Measurements from ENCODE around the gene KRT81. TPM values are rescaled to one million over a fixed set of nuclear protein-coding genes. Genes with fewer than 3 reads are reported as not detected.

KRT81 gene
- total RNA-seq, 1 experiment from 2014 or later = 2.5 TPM

DNA sequence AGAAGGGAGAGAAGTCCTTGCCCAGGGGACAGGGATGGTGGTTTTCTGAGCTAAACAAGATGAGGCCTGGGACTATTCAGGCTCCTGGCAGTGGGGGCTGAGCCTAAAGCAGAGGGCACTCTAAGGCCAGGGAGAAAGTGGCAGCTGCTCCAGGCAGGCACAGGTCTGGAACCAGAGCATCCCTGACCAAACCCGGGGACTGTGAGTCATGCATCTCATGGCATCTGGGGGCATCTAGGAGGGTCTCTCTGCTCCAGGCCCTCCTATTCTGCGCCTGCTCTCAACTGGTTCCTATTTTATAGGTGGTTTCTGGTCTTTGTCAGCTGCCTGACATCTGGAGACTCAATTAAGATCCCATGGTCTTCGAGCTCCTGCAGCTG, 46.7 kb downstream of the KRT81 start:
- no peak for TF ChIP-seq EZH2 (IDR thresholded peaks at IDR 0.05; ENCODE audit: low read depth)
- TF ChIP-seq, protein P1, sequence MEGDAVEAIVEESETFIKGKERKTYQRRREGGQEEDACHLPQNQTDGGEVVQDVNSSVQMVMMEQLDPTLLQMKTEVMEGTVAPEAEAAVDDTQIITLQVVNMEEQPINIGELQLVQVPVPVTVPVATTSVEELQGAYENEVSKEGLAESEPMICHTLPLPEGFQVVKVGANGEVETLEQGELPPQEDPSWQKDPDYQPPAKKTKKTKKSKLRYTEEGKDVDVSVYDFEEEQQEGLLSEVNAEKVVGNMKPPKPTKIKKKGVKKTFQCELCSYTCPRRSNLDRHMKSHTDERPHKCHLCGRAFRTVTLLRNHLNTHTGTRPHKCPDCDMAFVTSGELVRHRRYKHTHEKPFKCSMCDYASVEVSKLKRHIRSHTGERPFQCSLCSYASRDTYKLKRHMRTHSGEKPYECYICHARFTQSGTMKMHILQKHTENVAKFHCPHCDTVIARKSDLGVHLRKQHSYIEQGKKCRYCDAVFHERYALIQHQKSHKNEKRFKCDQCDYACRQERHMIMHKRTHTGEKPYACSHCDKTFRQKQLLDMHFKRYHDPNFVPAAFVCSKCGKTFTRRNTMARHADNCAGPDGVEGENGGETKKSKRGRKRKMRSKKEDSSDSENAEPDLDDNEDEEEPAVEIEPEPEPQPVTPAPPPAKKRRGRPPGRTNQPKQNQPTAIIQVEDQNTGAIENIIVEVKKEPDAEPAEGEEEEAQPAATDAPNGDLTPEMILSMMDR (conservative IDR thresholded peaks at IDR 0.05) = no peak
- no peaks in the 10 kb centered on the region for H3K27me3 ChIP-seq (ENCODE audit: insufficient read depth, low read depth)
- H3K4me1 ChIP-seq (replicated peaks; ENCODE audit: insufficient read depth) = peaks cover 96% of the 10 kb centered on the region
- no peaks in the 10 kb centered on the region for H3K9me3 ChIP-seq (ENCODE audit: insufficient read depth, low read depth)
- H3K4me2 ChIP-seq = peak overlapping the region; percentile 59
- peak in 1 of 2 experiments; percentile 35 for DNase-seq
- ChIA-PET CTCF (interaction anchor here (1.3 to 2.6 kb wide), 3 partner anchors 9 to 88 kb away, joined by 3 to 23 read pairs (median 4); no protein-coding TSS in a partner anchor), POLR2A (ENCODE audit: unreplicated experiment) (interaction anchor here (0.6 to 3.3 kb wide), 10 partner anchors 12 to 725 kb away, joined by 3 to 34 read pairs (median 4); no protein-coding TSS in a partner anchor)
- H3K36me3 ChIP-seq (ENCODE audit: low read depth) = peaks cover 79% of the 10 kb centered on the region
- H3F3A ChIP-seq (ENCODE audit: insufficient read depth, low read depth) = peaks cover 97% of the 10 kb centered on the region
- H3K27ac ChIP-seq = peak overlapping the region; percentile 90
- H3K4me3 ChIP-seq = no peak overlapping the region
- no peaks in the 10 kb centered on the region for H3K9me2 ChIP-seq (ENCODE audit: insufficient read depth)
- intact Hi-C loops (cut with micrococcal nuclease; ENCODE audit: unreplicated experiment) = loop anchor here (1.0 to 2.0 kb wide), 4 partner anchors 29 to 82 kb away; no protein-coding TSS in a partner anchor
- H3K79me2 ChIP-seq (ENCODE audit: low read depth) = peaks cover 25% of the 10 kb centered on the region
- H2AFZ ChIP-seq = no peak overlapping the region
- BruUV-seq (replicated peaks) = no TSS peak
- peaks cover 61% of the 10 kb centered on the region for H4K20me1 ChIP-seq (ENCODE audit: insufficient read depth)

DNA sequence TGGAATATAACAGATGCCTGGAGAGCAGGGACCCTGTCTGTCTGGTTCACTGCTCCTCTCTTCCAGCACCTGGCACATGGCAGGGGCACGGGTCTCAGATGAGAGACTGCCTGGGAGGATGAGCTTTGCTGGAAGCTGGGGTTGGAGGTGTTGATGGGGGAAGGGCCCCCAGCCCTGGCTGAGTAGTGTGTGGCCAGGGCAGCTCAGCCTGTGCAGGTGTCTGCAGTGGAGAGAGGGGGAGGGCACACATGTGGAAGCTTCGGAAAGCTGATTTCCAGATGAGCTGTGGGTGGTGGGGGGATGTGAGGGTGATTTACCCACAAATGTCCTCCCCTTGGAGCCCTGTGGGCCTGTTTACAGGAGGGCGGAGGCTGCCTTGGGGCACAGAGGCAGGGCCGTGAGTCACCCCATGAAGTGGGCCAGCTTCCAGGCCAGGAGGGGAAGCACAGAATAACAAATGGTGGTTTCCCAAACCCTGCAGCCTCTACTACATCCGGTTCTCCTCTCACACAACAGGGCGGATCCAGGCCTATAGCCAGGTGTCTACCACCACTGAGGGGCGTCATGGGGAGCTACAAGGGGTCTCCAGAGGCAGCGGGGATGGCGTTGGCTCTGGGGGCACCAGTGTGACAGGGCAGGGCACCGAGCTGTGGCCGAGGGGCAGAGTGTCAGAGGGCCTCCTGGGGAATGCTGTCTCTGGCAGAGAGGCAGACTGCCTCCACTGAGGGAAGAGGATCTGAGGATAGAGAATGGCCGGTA, 47.3 kb downstream of the KRT81 start:
- intact Hi-C loops (cut with micrococcal nuclease; ENCODE audit: unreplicated experiment) = loop anchor here (1.0 to 2.0 kb wide), 4 partner anchors 29 to 83 kb away; no protein-coding TSS in a partner anchor
- peaks cover 97% of the 10 kb centered on the region for H3F3A ChIP-seq (ENCODE audit: insufficient read depth, low read depth)
- TF ChIP-seq, protein P1 (conservative IDR thresholded peaks at IDR 0.05) = no peak; the same call in 1 of the 2 replicates
- TF ChIP-seq EZH2 (IDR thresholded peaks at IDR 0.05; ENCODE audit: low read depth) = no peak
- no peaks in the 10 kb centered on the region for H3K27me3 ChIP-seq (ENCODE audit: insufficient read depth, low read depth)
- peaks cover 99% of the 10 kb centered on the region for H3K4me1 ChIP-seq (replicated peaks; ENCODE audit: insufficient read depth)
- no peaks in the 10 kb centered on the region for H3K9me3 ChIP-seq (ENCODE audit: insufficient read depth, low read depth)
- no TSS peak for BruUV-seq (replicated peaks)
- peaks cover 84% of the 10 kb centered on the region for H3K36me3 ChIP-seq (ENCODE audit: low read depth)
- H4K20me1 ChIP-seq (ENCODE audit: insufficient read depth) = peaks cover 65% of the 10 kb centered on the region
- POLR2A ChIA-PET (ENCODE audit: unreplicated experiment) = interaction anchor here (0.6 to 3.3 kb wide), 18 partner anchors 13 to 818 kb away, joined by 3 to 34 read pairs (median 6); partner anchors contain the start of genes EIF4B and KRT80
- H3K9me2 ChIP-seq (ENCODE audit: insufficient read depth) = no peaks in the 10 kb centered on the region
- peak overlapping the region; percentile 90 for H3K27ac ChIP-seq
- DNase-seq = peak; percentile 89 to 95
- CTCF ChIA-PET = interaction anchor here (1.3 to 2.6 kb wide), 4 partner anchors 9 to 87 kb away, joined by 3 to 23 read pairs (median 4); no protein-coding TSS in a partner anchor
- H3K4me2 ChIP-seq = peak overlapping the region; percentile 59
- H3K79me2 ChIP-seq (ENCODE audit: low read depth) = peaks cover 31% of the 10 kb centered on the region
- 0 out of 2 replicates have a peak overlapping the region, but pooled peaks have one; percentile 7 for H3K4me3 ChIP-seq
- no peak overlapping the region for H2AFZ ChIP-seq

DNA sequence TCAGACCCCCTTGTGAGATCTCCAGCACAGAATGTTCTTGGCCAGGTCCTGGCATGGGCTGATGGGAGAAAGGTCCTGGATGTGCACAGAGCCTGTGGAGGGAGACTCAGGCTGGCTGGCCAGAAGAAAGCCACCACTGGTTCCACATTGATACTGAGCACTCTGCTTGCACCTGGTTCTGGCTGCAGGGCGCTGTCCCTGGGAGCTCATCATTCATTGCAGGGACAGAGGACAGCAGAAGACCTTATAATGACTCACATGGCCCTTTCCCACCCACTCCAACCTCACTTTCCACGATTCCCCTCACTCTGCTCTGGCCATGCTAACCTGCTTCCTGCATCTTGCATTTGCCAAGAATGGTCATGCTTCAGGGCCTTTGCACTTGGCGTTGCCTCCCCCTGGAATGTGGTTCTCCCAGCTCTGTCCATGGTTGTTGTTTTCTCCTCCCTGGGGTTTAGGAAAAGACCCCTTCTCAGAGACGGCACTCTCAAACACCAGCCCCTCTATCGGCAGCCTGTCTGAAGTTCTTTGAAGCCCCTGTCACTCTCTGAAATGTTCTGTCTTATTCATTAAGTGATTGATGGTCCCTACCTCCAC, 48.0 kb downstream of the KRT81 start:
- intact Hi-C loops (cut with micrococcal nuclease; ENCODE audit: unreplicated experiment) = no loop called here
- peaks cover 68% of the 10 kb centered on the region for H4K20me1 ChIP-seq (ENCODE audit: insufficient read depth)
- H3K36me3 ChIP-seq (ENCODE audit: low read depth) = peaks cover 86% of the 10 kb centered on the region
- peak overlapping the region; percentile 90 for H3K27ac ChIP-seq
- H3K4me2 ChIP-seq = peak overlapping the region; percentile 59
- H2AFZ ChIP-seq = no peak overlapping the region
- no peaks in the 10 kb centered on the region for H3K9me3 ChIP-seq (ENCODE audit: insufficient read depth, low read depth)
- no TSS peak for BruUV-seq (replicated peaks)
- H3K79me2 ChIP-seq (ENCODE audit: low read depth) = peaks cover 38% of the 10 kb centered on the region
- DNase-seq = peak; percentile 83 to 84
- no peaks in the 10 kb centered on the region for H3K9me2 ChIP-seq (ENCODE audit: insufficient read depth)
- POLR2A ChIA-PET (ENCODE audit: unreplicated experiment) = interaction anchor here (0.5 to 3.3 kb wide), 15 partner anchors 10 to 819 kb away, joined by 3 to 34 read pairs (median 5); partner anchors contain the start of genes KRT7 and KRT80
- H3K27me3 ChIP-seq (ENCODE audit: insufficient read depth, low read depth) = no peaks in the 10 kb centered on the region
- CTCF ChIA-PET = interaction anchor here (1.3 to 2.6 kb wide), 4 partner anchors 8 to 87 kb away, joined by 3 to 23 read pairs (median 4); no protein-coding TSS in a partner anchor
- peak overlapping the region; percentile 16; the same call in 1 of the 2 replicates for H3K4me3 ChIP-seq
- peaks cover 97% of the 10 kb centered on the region for H3F3A ChIP-seq (ENCODE audit: insufficient read depth, low read depth)
- peaks cover 99% of the 10 kb centered on the region for H3K4me1 ChIP-seq (replicated peaks; ENCODE audit: insufficient read depth)
- TF ChIP-seq, protein P1 (conservative IDR thresholded peaks at IDR 0.05) = no peak

All from PC-9 (cell line).